Measurements from ENCODE around the gene ACVRL1. TPM values are rescaled to one million over a fixed set of nuclear protein-coding genes. Genes with fewer than 3 reads are reported as not detected.

Gene ACVRL1
- total RNA-seq, 1 experiment from 2014 or later = not detected

DNA sequence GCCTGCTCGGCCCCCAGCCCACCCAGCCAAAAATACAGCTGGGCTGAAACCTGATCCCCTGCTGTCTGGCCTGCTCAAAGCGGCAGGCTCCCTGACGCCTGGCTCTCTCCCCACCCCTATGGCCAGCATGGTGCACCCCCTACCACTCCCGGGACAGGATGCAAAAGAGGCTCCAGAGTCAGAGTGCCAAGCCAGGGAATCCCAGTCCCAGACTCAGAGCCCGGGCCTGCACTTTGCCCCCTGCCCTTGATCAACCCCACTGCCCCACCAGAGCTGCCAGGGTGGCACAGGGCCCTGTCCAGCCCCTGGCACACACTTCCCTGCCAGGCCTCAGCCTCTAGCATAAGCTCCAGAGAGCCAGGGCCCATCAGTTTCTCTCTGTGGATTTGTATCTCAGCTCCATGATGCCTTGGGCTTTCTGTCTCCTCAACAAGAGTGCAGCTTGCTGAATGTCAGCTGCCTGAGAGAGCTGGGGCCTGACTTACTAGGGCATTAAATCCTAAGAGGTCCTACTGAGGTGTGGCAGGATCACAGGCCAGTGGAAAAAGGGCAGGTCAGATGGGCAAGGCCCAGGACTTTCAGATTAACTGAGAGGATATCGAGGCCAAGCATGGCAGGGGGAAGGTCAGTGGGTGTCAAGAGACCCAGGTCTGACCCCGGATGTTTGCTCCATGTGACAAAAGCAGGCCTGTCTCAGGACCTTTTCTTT is 13.9 kb downstream of the ACVRL1 start:
- H3K4me2 ChIP-seq (ENCODE audit: insufficient read depth, insufficient read length, low read length) = no peak overlapping the region
- WGBS (ENCODE audit: extremely low coverage, insufficient read length, low lambda C conversion rate) = no CpG with 5 or more reads among the region's 7 CpGs

More for the DNA sequence above, 13.9 kb downstream of the ACVRL1 start:
- no peak overlapping the region for H2BK20ac ChIP-seq (ENCODE audit: low read depth, low read length, poor library complexity, severe bottlenecking)
- H4K91ac ChIP-seq (ENCODE audit: insufficient read length, low read depth, low read length) = no peak overlapping the region
- Mint-ChIP-seq H3K4me1 (peaks cover 19 to 35% of the 10 kb centered on the region in 2 experiments), H3K27me3 (ENCODE audit: low read depth) (peaks cover 33% of the 10 kb centered on the region), H3K9me3 (no peaks in the 10 kb centered on the region), H3K36me3 (ENCODE audit: insufficient read depth in 1 of 3, low read depth in 3 of 3) (no peaks in the 10 kb centered on the region), H3K4me3 (no peak overlapping the region), H3K27ac (no peak overlapping the region)
- H3K18ac ChIP-seq (ENCODE audit: insufficient read length, low read depth, low read length) = no peak overlapping the region
- no peak overlapping the region for H2AK5ac ChIP-seq (ENCODE audit: insufficient read length, low read length)
- H3T11ph ChIP-seq (ENCODE audit: low read length) = no peak overlapping the region
- H4K20me1 ChIP-seq (ENCODE audit: control insufficient read depth, insufficient read depth, insufficient read length) = no peaks in the 10 kb centered on the region
- no peak overlapping the region for H3K27ac ChIP-seq (ENCODE audit: insufficient read length, low read depth, low read length)
- H3K14ac ChIP-seq (ENCODE audit: insufficient read depth, low read length) = no peak overlapping the region
- H3K9ac ChIP-seq (ENCODE audit: extremely low read depth, insufficient read length, low read length) = no peak overlapping the region
- no peaks in the 10 kb centered on the region; the same call in 1 of the 2 replicates for H3K4me1 ChIP-seq (ENCODE audit: insufficient read depth, low read length)
- TF ChIP-seq CTCF (conservative IDR thresholded peaks at IDR 0.05) = no peak
- no peaks in the 10 kb centered on the region for H3K79me1 ChIP-seq (ENCODE audit: insufficient read depth, low read depth, low read length, poor library complexity, severe bottlenecking)
- H3K79me2 ChIP-seq (ENCODE audit: insufficient read depth, low read length) = no peaks in the 10 kb centered on the region
- no peak overlapping the region for H2AFZ ChIP-seq (ENCODE audit: low read length)
- no peak overlapping the region for H2BK15ac ChIP-seq (ENCODE audit: low read depth, low read length)
- H3K23me2 ChIP-seq (ENCODE audit: insufficient read length, low read depth, low read length, poor library complexity, severe bottlenecking) = no peaks in the 10 kb centered on the region
- no peak overlapping the region for H3K23ac ChIP-seq (ENCODE audit: insufficient read length, low read depth, low read length)
- no peaks in the 10 kb centered on the region for H3K27me3 ChIP-seq (ENCODE audit: insufficient read depth, low read length)
- H3K56ac ChIP-seq (ENCODE audit: insufficient read length, low read depth, low read length) = no peak overlapping the region
- H4K5ac ChIP-seq (ENCODE audit: insufficient read length, low read depth, low read length) = no peak overlapping the region
- DNase-seq = peak; percentile 63
- no peak overlapping the region for H2BK12ac ChIP-seq (ENCODE audit: insufficient read length, low read depth, low read length)
- no peak overlapping the region for H2BK5ac ChIP-seq (ENCODE audit: insufficient read length, low read length)
- H3K4ac ChIP-seq (ENCODE audit: low read depth, low read length) = no peak overlapping the region
- H2BK120ac ChIP-seq (ENCODE audit: low read depth, low read length, poor library complexity, severe bottlenecking) = no peak overlapping the region
- no peaks in the 10 kb centered on the region for H3K9me3 ChIP-seq (ENCODE audit: control insufficient read depth, low read depth, low read length)
- no peak overlapping the region for H4K8ac ChIP-seq (replicated peaks; ENCODE audit: insufficient read length, low read depth, low read length)
